IPS-18c (cell line): Measurements from ENCODE around the gene TRAF6.
"Not testable (repeated sequence)": the region's sequence is repeated elsewhere in the genome, so short reads cannot be mapped to it uniquely, and the experiment has no call there.

Experiments used
- H3K4me3 ChIP-seq: 2 replicates; pipeline ENCODE4 v1.7.0; 2013; ENCODE audit warnings: low read depth, mild to moderate bottlenecking, low read length, moderate library complexity; ENCODE audit not compliant: insufficient read depth
- H3K9me3 ChIP-seq: one replicate; pipeline ENCODE4 v1.6.1; 2013; ENCODE audit warnings: mild to moderate bottlenecking, low read length, moderate library complexity; ENCODE audit not compliant: control insufficient read depth, insufficient read depth

The TRAF6 gene

DNA sequence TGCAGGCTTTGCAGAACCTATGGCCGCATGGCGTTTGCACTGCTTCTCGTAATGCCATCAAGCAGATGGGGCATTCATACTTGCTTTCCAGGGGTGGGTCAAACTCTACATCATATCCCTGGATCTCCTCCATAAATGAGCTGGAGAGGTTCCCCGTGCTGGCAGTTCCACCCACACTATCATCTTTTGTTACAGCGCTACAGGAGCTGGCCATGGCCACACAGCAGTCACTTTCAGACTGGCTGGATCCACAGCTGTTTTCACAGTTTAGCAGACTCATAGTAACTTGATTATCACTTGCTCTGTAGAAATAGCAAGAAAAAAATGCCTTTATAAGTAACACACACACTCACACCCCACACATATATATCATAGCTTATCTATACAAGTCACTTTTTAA is 8.8 kb downstream of the TRAF6 start:
- H3K9me3 ChIP-seq = no peaks in the 10 kb centered on the region

GRCh38 chr11:36500315-36500721 is 9.8 kb downstream of the TRAF6 start:
- no peak overlapping the region for H3K4me3 ChIP-seq
- no peaks in the 10 kb centered on the region for H3K9me3 ChIP-seq

More for the DNA sequence above, 8.8 kb downstream of the TRAF6 start:
- no peak overlapping the region for H3K4me3 ChIP-seq

DNA sequence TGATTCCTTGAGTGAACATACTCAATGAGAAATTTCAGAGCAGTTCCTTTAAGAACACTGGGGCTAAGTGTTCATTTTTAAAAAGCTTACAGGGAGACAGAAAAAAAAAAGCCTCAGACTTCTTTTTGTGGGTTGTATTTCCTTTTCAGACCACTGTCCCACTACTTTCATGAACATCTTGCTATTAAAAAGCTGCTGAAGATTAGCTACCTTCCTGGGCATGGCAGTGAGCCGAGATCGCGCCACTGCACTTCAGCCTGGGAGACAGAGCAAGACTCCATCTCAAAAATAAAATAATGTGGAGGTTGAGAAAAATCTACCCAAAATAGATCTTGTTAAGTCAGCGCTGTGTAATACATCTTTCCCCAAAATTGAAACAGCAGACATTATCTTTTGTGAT is 10.8 kb downstream of the TRAF6 start:
- Histone ChIP-seq H3K9me3 (no peaks in the 10 kb centered on the region), H3K4me3 (no peak overlapping the region)

GRCh38 chr11:36498721-36499120 is 11.4 kb downstream of the TRAF6 start:
- H3K4me3 ChIP-seq = no peak overlapping the region
- H3K9me3 ChIP-seq = no peaks in the 10 kb centered on the region

- Histone ChIP-seq H3K9me3 (no peaks in the 10 kb centered on the region), H3K4me3 (no peak overlapping the region)
Measured at GRCh38 chr11:36493332-36493731, 16.7 kb downstream of the TRAF6 start.

- no peaks in the 10 kb centered on the region for H3K9me3 ChIP-seq
- no peak overlapping the region for H3K4me3 ChIP-seq
Measured at GRCh38 chr11:36492724-36493304, 17.3 kb downstream of the TRAF6 start.

- no peak overlapping the region for H3K4me3 ChIP-seq
- no peaks in the 10 kb centered on the region for H3K9me3 ChIP-seq
Measured at GRCh38 chr11:36490026-36490806, 19.9 kb downstream of the TRAF6 start.

DNA sequence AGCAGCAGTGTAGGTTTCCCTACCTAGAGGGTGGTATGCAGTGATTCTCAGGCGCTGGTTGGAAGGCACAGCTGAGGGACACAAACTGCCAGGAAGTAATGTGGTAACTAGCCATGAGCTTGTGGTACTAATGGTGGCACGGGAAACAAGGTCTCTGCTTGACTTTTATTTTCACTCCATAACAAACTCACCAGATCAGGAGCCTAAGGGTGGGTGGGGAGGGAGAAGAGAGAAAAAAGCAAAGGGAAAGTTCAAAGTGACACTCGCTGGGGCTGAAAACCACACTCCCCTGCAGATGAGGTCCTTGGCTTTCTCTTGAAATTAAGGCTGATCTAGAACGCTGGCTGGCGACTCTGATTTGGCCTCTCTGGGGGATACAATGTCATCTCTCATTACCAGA is 22.0 kb downstream of the TRAF6 start:
- Histone ChIP-seq H3K9me3 (no peaks in the 10 kb centered on the region), H3K4me3 (no peak overlapping the region)

GRCh38 chr11:36487619-36488018 is 22.5 kb downstream of the TRAF6 start:
- Histone ChIP-seq H3K4me3 (no peak overlapping the region), H3K9me3 (no peaks in the 10 kb centered on the region)

DNA sequence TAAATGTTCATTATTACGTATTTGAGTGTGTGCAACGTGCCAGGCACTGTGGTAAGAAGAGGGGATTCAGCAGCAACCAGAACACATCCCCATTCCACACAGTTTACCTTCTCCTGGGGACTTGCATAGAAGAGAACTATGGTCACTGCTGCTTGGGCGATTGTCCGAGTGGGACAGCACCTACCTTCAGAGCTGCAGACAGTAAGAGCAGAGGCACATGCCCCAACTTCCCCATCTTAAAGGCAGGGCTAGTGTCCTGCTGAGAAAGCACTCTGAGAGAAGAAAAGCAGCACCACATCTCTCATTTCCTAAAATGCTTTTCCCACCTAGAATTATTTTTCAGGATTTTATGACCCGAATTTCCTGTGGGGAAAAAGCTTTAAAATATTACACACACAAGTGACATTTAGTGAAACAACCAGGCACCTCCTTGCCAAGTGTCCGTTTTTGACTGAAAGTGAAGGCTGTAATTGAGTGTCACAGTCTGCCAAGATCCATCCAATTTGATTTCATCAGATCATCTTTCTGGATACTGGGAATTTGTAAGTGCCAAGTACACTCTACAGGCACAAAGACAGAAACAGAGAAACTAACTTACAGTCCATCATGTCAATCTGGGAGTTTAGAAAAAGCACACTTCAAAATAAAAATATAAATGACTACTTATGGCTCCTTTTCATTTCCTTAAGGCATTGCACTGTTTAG is 24.6 kb downstream of the TRAF6 start:
- Histone ChIP-seq H3K9me3 (no peaks in the 10 kb centered on the region), H3K4me3 (no peak overlapping the region)

DNA sequence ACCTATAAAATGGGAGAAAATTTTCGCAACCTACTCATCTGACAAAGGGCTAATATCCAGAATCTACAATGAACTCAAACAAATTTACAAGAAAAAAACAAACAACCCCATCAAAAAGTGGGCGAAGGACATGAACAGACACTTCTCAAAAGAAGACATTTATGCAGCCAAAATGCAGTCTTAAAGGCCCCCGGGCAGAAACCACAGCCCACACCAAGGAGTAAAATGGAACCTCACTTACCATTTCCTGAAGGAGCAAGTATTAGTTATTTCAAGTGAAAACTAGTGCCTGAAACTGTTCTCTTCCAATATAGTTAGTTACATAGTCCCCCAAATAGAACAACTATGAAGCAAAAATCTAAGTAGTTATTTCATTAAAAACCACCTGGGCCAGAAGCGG is 27.0 kb downstream of the TRAF6 start:
- H3K9me3 ChIP-seq, H3K4me3 ChIP-seq: not testable (repeated sequence)

GRCh38 chr11:36480833-36481232 is 29.2 kb downstream of the TRAF6 start:
- H3K4me3 ChIP-seq = no peak overlapping the region
- no peaks in the 10 kb centered on the region for H3K9me3 ChIP-seq

GRCh38 chr11:36478700-36479329 is 31.3 kb downstream of the TRAF6 start:
- no peak overlapping the region for H3K4me3 ChIP-seq
- no peaks in the 10 kb centered on the region for H3K9me3 ChIP-seq

- Histone ChIP-seq H3K4me3 (no peak overlapping the region), H3K9me3 (peaks cover 2% of the 10 kb centered on the region)
Measured at GRCh38 chr11:36475192-36475591, 34.9 kb downstream of the TRAF6 start.

DNA sequence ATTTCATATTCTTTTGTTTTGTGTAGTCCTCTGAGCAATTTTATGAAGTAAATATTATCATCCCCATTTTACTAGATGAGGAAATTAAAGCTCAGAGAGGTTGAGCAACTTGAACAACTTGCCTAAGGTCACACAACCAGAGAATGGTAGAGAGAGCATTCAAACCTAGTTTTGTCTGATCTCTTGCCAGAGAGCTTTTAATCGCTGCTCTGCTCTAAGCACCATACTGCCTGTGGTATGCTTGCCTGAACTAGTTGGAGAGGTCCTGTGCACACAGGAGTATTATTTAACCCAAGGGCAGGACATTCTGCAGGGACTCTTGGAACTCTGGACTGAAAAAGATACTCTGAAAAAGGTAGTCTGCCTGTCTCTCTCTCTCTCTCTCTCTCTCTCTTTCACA is 38.5 kb downstream of the TRAF6 start:
- H3K4me3 ChIP-seq = no peak overlapping the region
- peaks cover 4% of the 10 kb centered on the region for H3K9me3 ChIP-seq

DNA sequence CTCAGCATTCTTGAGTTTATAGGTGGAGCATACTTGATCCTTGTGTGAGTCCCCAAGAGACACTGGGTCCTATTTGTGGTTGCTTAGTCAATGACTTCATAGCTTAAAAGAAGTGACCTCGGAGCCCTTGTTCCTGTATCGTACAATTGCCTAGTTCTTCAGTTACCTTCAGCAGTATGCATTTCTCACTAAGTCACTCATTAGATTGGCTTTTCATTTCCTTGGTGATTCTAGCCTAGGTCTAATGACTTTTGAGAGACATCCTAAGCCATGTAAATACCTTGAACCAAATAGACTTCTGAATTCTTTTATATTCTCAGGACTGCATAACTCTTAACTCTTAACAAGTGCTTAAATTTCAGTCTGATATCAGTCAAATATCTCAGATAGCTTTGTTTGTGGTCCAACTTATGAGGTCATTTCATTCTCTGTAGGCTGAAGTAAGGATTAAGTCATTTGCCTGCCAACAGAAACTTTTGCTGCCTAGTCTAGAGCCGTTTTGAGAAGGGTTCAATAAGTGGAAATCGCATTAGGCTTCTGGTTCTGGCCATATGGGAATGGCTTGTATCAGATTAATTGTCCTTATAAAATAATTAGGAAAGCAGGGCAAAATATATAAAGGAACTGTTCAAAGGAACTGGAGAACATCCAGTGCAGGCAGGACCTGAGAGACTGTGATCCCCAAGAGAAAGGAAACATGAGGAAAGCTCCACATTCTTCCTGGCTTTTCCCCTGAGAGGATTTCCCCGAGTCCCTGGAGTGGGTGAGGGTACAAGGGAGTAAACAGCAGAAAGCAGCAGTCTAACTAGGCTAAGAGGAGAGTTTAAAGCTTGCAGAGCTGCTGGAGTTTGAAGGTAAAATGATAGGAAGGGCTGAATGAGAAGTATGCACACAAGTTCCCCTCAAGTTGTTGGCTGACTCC is 39.9 kb downstream of the TRAF6 start:
- peaks cover 4% of the 10 kb centered on the region for H3K9me3 ChIP-seq

GRCh38 chr11:36469063-36469462 is 41.0 kb downstream of the TRAF6 start:
- peaks cover 4% of the 10 kb centered on the region for H3K9me3 ChIP-seq
- H3K4me3 ChIP-seq = no peak overlapping the region

More for the DNA sequence above, 39.9 kb downstream of the TRAF6 start:
- no peak overlapping the region for H3K4me3 ChIP-seq
